Activated naive CD4-positive, alpha-beta T cell treated with anti-CD3 and anti-CD28 coated beads, Interleukin-2, amount 10 ng/mL, durations not matched to agents 5 hours and 36 hours (primary cell): ENCODE measurements around the gene NUP188. TPM values are rescaled to one million over a fixed set of nuclear protein-coding genes. Genes with fewer than 3 reads are reported as not detected.

Source experiments
- total RNA-seq, 2 experiments: library from RNA; stranded (reverse); gene quantifications; one replicate each; pipeline ENCODE4 v1.2.3, GENCODE V29; 2021

The NUP188 gene, protein sequence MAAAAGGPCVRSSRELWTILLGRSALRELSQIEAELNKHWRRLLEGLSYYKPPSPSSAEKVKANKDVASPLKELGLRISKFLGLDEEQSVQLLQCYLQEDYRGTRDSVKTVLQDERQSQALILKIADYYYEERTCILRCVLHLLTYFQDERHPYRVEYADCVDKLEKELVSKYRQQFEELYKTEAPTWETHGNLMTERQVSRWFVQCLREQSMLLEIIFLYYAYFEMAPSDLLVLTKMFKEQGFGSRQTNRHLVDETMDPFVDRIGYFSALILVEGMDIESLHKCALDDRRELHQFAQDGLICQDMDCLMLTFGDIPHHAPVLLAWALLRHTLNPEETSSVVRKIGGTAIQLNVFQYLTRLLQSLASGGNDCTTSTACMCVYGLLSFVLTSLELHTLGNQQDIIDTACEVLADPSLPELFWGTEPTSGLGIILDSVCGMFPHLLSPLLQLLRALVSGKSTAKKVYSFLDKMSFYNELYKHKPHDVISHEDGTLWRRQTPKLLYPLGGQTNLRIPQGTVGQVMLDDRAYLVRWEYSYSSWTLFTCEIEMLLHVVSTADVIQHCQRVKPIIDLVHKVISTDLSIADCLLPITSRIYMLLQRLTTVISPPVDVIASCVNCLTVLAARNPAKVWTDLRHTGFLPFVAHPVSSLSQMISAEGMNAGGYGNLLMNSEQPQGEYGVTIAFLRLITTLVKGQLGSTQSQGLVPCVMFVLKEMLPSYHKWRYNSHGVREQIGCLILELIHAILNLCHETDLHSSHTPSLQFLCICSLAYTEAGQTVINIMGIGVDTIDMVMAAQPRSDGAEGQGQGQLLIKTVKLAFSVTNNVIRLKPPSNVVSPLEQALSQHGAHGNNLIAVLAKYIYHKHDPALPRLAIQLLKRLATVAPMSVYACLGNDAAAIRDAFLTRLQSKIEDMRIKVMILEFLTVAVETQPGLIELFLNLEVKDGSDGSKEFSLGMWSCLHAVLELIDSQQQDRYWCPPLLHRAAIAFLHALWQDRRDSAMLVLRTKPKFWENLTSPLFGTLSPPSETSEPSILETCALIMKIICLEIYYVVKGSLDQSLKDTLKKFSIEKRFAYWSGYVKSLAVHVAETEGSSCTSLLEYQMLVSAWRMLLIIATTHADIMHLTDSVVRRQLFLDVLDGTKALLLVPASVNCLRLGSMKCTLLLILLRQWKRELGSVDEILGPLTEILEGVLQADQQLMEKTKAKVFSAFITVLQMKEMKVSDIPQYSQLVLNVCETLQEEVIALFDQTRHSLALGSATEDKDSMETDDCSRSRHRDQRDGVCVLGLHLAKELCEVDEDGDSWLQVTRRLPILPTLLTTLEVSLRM (N-terminal part only)
- total RNA-seq: 10 to 100 TPM; 83.7 to 85.8 TPM

DNA sequence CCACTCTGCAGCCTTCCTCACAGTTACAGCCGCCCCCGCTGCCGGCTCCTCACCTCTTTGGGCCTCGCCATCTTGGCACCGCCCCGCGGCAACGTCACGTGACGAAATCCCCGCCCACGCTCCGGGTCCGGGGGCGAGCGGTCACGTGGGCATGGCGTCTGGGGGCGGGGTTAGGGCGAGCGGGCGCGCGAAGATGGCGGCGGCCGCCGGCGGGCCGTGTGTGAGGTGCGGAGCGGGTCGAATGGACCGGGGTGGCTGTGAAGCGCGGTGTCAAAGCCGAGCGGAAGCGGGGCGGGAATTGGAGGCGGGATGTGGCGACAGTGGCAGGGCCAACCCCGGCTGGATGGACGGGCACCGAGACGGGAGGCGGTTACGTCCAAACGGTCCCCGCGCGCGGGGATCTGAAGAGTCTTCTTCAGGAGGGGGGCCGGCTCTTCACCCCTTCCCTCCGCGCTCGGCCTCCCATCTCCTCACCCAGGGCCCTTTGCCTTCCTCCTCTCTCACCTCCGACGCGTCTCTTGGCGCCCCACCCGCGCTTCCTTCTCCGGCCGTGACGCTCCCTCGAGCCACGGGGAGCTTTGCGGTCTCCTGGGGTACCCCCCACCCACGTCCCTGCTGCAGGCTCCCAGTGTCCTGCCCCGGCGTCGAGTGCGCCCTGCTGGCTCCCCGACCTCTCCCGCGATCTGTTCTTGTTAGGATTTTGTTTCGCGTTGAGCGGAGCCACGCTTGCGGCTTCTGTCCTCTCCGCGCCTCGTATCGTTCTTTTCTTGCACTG, at the start of gene NUP188, which contains the start of gene DOLK:
Gene NUP188, plus strand, starts transcription at position 173 of the 775 bp plus-strand sequence. Its CDS starts 21 bp downstream, at position 194.
Gene DOLK, minus strand, starts transcription at position 77 of the 775 bp plus-strand sequence. CDS start 300 bp downstream, outside the sequence.

DNA sequence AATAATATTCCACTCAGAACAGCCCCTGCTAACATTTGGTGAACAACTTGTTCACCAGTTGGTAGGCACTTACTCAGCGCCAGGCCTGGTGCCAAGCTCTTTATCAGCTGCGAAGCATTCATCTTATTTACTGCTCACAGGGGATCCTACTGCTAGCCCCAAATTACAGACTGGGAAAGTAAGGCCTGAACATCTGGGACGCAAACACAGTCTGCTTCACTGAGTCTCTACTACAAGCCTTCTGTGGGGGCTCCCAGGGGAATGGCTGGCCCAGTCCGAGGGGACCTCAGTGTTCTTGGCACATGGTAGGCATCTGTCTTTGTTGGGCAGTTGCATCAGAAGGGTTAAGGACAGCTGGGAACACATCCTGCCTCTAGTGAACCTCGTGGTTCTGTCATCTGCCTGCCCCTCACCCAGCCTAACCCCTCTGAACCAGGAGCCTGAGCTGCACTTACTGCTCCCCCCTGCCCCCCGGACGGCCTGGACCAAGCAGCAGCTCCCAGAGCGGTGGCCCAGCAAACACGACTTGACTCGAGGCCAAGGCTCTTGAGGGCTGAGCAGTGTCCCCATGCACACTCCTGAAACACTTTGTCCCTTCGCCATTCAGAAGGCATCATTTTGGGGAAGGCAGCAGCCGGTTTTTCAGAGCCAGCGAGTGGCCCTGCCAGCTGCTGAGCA, 27.0 kb upstream of the NUP188 start, which contains the start of gene PHYHD1:
Gene PHYHD1, plus strand, starts transcription at position 602 of the 678 bp plus-strand sequence. CDS start 1,342 bp downstream, outside the sequence.

DNA sequence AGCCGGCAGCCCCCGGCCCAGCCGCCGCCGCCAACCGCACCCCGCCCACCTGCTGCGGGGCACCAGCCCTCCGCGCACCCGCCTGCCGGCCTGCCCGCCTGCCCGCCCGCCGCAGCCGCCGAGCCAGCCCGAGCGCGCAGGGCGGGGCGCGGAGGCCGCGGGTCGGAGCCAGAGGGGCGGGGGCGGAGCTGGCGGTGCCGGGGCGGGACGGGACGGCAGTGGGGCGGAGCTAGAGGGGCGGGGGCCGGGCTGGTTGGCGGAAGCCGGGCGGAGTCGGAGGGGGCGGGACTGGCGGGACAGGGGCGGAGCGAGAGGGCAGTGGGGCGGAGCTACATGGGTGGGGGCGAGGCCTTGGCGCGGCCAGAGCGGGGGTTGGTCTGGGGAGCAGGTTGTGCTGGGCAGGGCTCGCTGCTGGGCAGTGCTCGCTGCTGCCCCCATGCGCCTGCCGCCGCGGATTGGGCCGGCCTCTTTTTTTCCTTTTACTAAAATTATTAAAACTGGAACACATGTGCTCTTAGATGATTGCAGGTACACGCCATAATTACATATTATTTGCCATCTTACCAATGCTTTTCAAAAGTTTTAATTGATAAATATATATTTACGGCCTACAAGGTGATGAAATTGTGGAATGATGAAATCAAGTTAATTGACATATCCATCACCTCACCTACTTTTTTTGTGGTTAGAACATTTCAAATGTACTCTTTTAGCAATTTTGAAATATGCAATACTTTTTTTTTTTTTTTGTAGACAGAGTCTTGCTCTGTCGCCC, 80.9 kb downstream of the NUP188 start, which contains the start of gene SH3GLB2:
Gene SH3GLB2, minus strand, starts transcription at position 140 of the 775 bp plus-strand sequence. CDS start 177 bp downstream, outside the sequence.

DNA sequence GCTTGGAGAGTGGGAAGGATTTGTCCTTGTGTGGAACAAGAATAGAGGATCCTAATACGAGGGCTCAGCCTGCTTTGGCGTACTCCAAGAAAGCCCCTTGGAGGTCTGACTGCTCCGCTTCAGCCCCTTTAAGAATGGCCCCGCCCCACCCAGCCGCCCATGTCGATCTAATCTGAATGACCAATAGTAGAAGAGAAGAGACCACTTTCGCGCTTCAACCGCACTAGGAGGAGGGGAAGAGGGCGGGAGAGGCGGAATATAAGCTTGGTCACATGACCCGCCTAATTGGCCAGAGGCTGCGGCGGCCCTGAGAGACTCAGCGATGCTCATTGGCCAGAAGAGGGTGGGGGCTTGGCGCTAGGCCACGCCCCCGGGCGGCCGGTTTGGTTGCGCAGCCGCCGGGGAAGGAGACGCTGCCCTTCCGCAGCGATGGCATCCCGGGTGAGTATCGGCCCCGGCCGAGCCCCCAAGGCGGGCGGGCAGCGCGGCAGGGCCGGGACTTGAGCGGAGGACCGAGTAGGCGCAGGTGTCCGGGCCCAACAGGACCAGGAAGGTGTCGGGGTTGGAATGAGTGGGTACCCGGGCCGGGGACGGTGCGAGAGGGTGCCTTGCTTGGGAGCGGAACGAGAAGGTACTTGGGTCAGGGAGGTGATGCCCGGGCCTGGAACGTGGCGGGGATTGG, 88.9 kb downstream of the NUP188 start, which contains the start of gene MIGA2:
Gene MIGA2, plus strand, starts transcription at position 386 of the 682 bp plus-strand sequence. CDS start 3,969 bp downstream, outside the sequence.

Other genes starting within 250 kb of the NUP188 start
- gene PKN3, start 245.2 kb upstream of the NUP188 start, total RNA-seq: 1 to 10 TPM; 4.3 to 5.2 TPM
- 10 to 100 TPM; 59.9 to 60.3 TPM for gene ZDHHC12, start 223.6 kb upstream of the NUP188 start, total RNA-seq
- gene ZER1, start 175.8 kb upstream of the NUP188 start, total RNA-seq: 10 to 100 TPM; 20.0 to 25.2 TPM
- gene TBC1D13, start 160.4 kb upstream of the NUP188 start, total RNA-seq: 10 to 100 TPM; 17.6 to 18.6 TPM
- 10 to 100 TPM; 20.3 to 22.2 TPM for gene ENDOG, start 129.2 kb upstream of the NUP188 start, total RNA-seq
- gene SPOUT1, start 117.9 kb upstream of the NUP188 start, total RNA-seq: 10 to 100 TPM; 52.8 to 63.1 TPM
- gene KYAT1, start 65.7 kb upstream of the NUP188 start, total RNA-seq: 10 to 100 TPM; 15.5 to 19.5 TPM
- gene LRRC8A, start 65.6 kb upstream of the NUP188 start, total RNA-seq: 10 to 100 TPM; 50.9 to 51.7 TPM
- gene PHYHD1, start 26.7 kb upstream of the NUP188 start, total RNA-seq: 1 to 10 TPM; 1.1 to 1.4 TPM
- gene DOLK, start 96 bp upstream of the NUP188 start, total RNA-seq: 1 to 10 TPM; 7.4 to 9.0 TPM
- 100 to 1,000 TPM in 1 of 2 experiments, 10 to 100 TPM in 1; 97.8 to 104 TPM for gene SH3GLB2, start 80.6 kb downstream of the NUP188 start, total RNA-seq
- 10 to 100 TPM; 35.7 to 38.6 TPM for gene MIGA2, start 88.9 kb downstream of the NUP188 start, total RNA-seq
- 10 to 100 TPM; 14.1 to 16.4 TPM for gene DOLPP1, start 133.4 kb downstream of the NUP188 start, total RNA-seq
- 10 to 100 TPM; 13.6 to 15.5 TPM for gene CRAT, start 163.1 kb downstream of the NUP188 start, total RNA-seq
- 10 to 100 TPM; 75.6 to 83.3 TPM for gene PTPA, start 163.7 kb downstream of the NUP188 start, total RNA-seq
- 1 to 10 TPM; 1.3 to 2.2 TPM for gene IER5L, start 230.6 kb downstream of the NUP188 start, total RNA-seq